ENCODE data around the gene CCNJL.

GRCh38 chr5:160293901-160294561 lies 18.3 kb downstream of the CCNJL start:
- no peak for TF ChIP-seq CTCF (IDR thresholded peaks at IDR 0.05)
- no peak for TF ChIP-seq POLR2A (IDR thresholded peaks at IDR 0.05)
- no peak for TF ChIP-seq EP300 (IDR thresholded peaks at IDR 0.05)
